Trophoblast cell (in vitro differentiated cells and primary cell): Measurements from ENCODE around the gene DOC2A.
A peak's percentile ranks its signal among the peaks of the same experiment; 100 is the strongest.

Source experiments
- DNase-seq, 2 donors: peaks; one replicate each; pipeline ENCODE4 v3.0.0-alpha.2; 2016
- H2AFZ ChIP-seq: 2 replicates; pipeline ENCODE4 v1.6.1; 2013; ENCODE audit warnings: low read length, moderate library complexity, mild to moderate bottlenecking; ENCODE audit not compliant: insufficient read depth, poor library complexity
- H2AK5ac ChIP-seq: 2 replicates; pipeline ENCODE4 v1.6.1; 2013; ENCODE audit warnings: mild to moderate bottlenecking, low read length
- H2BK120ac ChIP-seq: 2 replicates; pipeline ENCODE4 v1.6.1; 2013; ENCODE audit warnings: low read length, mild to moderate bottlenecking, moderate library complexity; ENCODE audit not compliant: insufficient read depth, poor library complexity
- H2BK12ac ChIP-seq: 2 replicates; pipeline ENCODE4 v1.6.1; 2013; ENCODE audit warnings: mild to moderate bottlenecking, low read length, moderate library complexity
- H2BK5ac ChIP-seq: 2 replicates; pipeline ENCODE4 v1.6.1; 2013; ENCODE audit warnings: low read length, low read depth, moderate library complexity, mild to moderate bottlenecking; ENCODE audit not compliant: poor library complexity
- H3K14ac ChIP-seq: 2 replicates; pipeline ENCODE4 v1.6.1; 2013; ENCODE audit warnings: mild to moderate bottlenecking, low read length
- H3K18ac ChIP-seq: 2 replicates; pipeline ENCODE4 v1.6.1; 2013; ENCODE audit warnings: mild to moderate bottlenecking, low read length
- H3K23ac ChIP-seq: 2 replicates; pipeline ENCODE4 v1.6.1; 2013; ENCODE audit warnings: low read length
- H3K27ac ChIP-seq: 2 replicates; pipeline ENCODE4 v1.5.1; 2013; ENCODE audit warnings: low read depth, mild to moderate bottlenecking, inconsistent platforms, low read length, moderate library complexity
- H3K27me3 ChIP-seq: 2 replicates; pipeline ENCODE4 v1.6.1; 2013; ENCODE audit warnings: inconsistent platforms, mild to moderate bottlenecking, low read length, moderate library complexity; ENCODE audit not compliant: insufficient read depth
- H3K36me3 ChIP-seq, 2 experiments: 1 replicate in 1 of 2; 2 replicates in 1 of 2; pipeline ENCODE4 v1.6.1; 2013; ENCODE audit warnings: low read length in 2 of 2, mild to moderate bottlenecking in 2 of 2, moderate library complexity in 1 of 2; ENCODE audit not compliant: insufficient read depth in 2 of 2, control insufficient read depth in 1 of 2
- H3K4ac ChIP-seq: 2 replicates; pipeline ENCODE4 v1.6.1; 2013; ENCODE audit warnings: low read depth, mild to moderate bottlenecking, low read length, moderate library complexity
- H3K4me1 ChIP-seq, 2 experiments: 1 replicate in 1 of 2; 2 replicates in 1 of 2; pipeline ENCODE4 v1.6.1; 2013; ENCODE audit warnings: low read length in 2 of 2, mild to moderate bottlenecking in 2 of 2, moderate library complexity in 1 of 2; ENCODE audit not compliant: insufficient read depth in 2 of 2, control insufficient read depth in 1 of 2
- H3K4me2 ChIP-seq: 2 replicates; pipeline ENCODE4 v1.6.1; 2013; ENCODE audit warnings: inconsistent platforms, mild to moderate bottlenecking, low read length, moderate library complexity
- H3K4me3 ChIP-seq: 2 replicates; pipeline ENCODE4 v1.5.1; 2013; ENCODE audit warnings: mild to moderate bottlenecking, low read depth, low read length, inconsistent platforms
- H3K79me1 ChIP-seq: one replicate; pipeline ENCODE4 v1.6.1; 2013; ENCODE audit warnings: low read length
- H3K79me2 ChIP-seq: 2 replicates; pipeline ENCODE4 v1.6.1; 2013; ENCODE audit warnings: low read length, mild to moderate bottlenecking; ENCODE audit not compliant: control insufficient read depth, insufficient read depth, poor library complexity
- H3K9ac ChIP-seq: 2 replicates; pipeline ENCODE4 v1.6.1; 2013; ENCODE audit warnings: mild to moderate bottlenecking, low read length
- H3K9me3 ChIP-seq: 2 replicates; pipeline ENCODE4 v1.6.1; 2013; ENCODE audit warnings: low read depth, mild to moderate bottlenecking, control low read depth, inconsistent platforms, low read length; ENCODE audit not compliant: insufficient read depth
- H4K12ac ChIP-seq: 2 replicates; pipeline ENCODE4 v1.6.1; 2013; ENCODE audit warnings: low read depth, mild to moderate bottlenecking, low read length, moderate library complexity
- H4K8ac ChIP-seq: 2 replicates; pipeline ENCODE4 v1.6.1; 2013; ENCODE audit warnings: low read depth, mild to moderate bottlenecking, low read length, moderate library complexity
- H4K91ac ChIP-seq: one replicate; pipeline ENCODE4 v1.6.1; 2013; ENCODE audit warnings: low read depth, mild to moderate bottlenecking, low read length, moderate library complexity
- WGBS: extraction: QIAGEN DNeasy Blood & Tissue Kit; methylation state at CpG from one replicate; pipeline ENCODE4 v1.1.7; 2013; ENCODE audit warnings: missing lambda C conversion rate; ENCODE audit not compliant: insufficient read length, insufficient coverage; ENCODE audit errors: extremely low coverage; 5-methylcytosine and 5-hydroxymethylcytosine counted together

The DOC2A gene

GRCh38 chr16:30006659-30007377 lies 4.0 kb downstream of the DOC2A start:
- H3K23ac ChIP-seq = no peak overlapping the region
- H3K14ac ChIP-seq = no peak overlapping the region
- H3K36me3 ChIP-seq = peaks cover 28 to 31% of the 10 kb centered on the region in 2 experiments
- no peak overlapping the region for H2AK5ac ChIP-seq
- no peak overlapping the region for H3K4ac ChIP-seq
- H3K27me3 ChIP-seq = peaks cover 19% of the 10 kb centered on the region
- no peak overlapping the region for H4K8ac ChIP-seq
- H3K9ac ChIP-seq = no peak overlapping the region
- H3K18ac ChIP-seq = no peak overlapping the region
- H2BK12ac ChIP-seq = no peak overlapping the region
- H2AFZ ChIP-seq = no peak overlapping the region
- H3K4me3 ChIP-seq = no peak overlapping the region
- H3K9me3 ChIP-seq = peaks cover 2% of the 10 kb centered on the region
- peaks cover 2% of the 10 kb centered on the region in 2 experiments for H3K4me1 ChIP-seq
- no CpG with 5 or more reads among the region's 34 CpGs for WGBS
- H2BK120ac ChIP-seq = no peak overlapping the region
- no peak for DNase-seq
- H4K91ac ChIP-seq = no peak overlapping the region
- no peaks in the 10 kb centered on the region for H3K79me2 ChIP-seq
- no peaks in the 10 kb centered on the region for H3K79me1 ChIP-seq
- H3K27ac ChIP-seq = no peak overlapping the region
- H3K4me2 ChIP-seq = no peak overlapping the region
- H4K12ac ChIP-seq = no peak overlapping the region
- no peak overlapping the region for H2BK5ac ChIP-seq

DNA sequence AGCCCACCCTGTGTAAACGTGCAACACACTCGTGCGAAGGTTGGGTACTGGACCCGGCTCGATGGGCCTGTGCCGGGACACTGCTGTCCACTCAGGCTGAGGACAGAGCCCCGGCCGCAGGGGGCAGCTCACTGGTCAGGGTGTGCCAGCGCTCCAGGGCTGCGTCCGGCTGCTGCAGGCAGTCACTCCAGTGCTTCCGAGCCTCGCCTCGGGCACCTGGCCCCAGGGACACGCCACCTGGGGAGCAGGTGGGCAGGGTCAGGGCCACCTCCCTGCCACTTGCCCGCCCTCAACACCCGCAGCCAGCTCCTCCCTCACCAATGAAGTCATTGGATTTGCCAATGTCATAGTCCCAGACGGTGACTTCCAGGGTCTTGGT lies 4.7 kb downstream of the DOC2A start:
- Histone ChIP-seq H3K23ac (no peak overlapping the region), H3K4me1 (peaks cover 1 to 2% of the 10 kb centered on the region in 2 experiments), H2AFZ (no peak overlapping the region), H2AK5ac (no peak overlapping the region), H3K14ac (no peak overlapping the region), H3K4ac (no peak overlapping the region), H3K79me2 (no peaks in the 10 kb centered on the region), H4K91ac (no peak overlapping the region), H3K9ac (no peak overlapping the region), H3K4me3 (no peak overlapping the region), H3K18ac (no peak overlapping the region), H2BK12ac (no peak overlapping the region), H4K12ac (no peak overlapping the region), H2BK120ac (no peak overlapping the region), H3K27me3 (peaks cover 12% of the 10 kb centered on the region), H4K8ac (no peak overlapping the region), H3K79me1 (no peaks in the 10 kb centered on the region), H3K9me3 (peaks cover 1% of the 10 kb centered on the region), H3K36me3 (peaks cover 32 to 38% of the 10 kb centered on the region in 2 experiments), H2BK5ac (no peak overlapping the region), H3K27ac (no peak overlapping the region), H3K4me2 (no peak overlapping the region)
- WGBS = no CpG with 5 or more reads among the region's 18 CpGs
- DNase-seq = no peak

DNA sequence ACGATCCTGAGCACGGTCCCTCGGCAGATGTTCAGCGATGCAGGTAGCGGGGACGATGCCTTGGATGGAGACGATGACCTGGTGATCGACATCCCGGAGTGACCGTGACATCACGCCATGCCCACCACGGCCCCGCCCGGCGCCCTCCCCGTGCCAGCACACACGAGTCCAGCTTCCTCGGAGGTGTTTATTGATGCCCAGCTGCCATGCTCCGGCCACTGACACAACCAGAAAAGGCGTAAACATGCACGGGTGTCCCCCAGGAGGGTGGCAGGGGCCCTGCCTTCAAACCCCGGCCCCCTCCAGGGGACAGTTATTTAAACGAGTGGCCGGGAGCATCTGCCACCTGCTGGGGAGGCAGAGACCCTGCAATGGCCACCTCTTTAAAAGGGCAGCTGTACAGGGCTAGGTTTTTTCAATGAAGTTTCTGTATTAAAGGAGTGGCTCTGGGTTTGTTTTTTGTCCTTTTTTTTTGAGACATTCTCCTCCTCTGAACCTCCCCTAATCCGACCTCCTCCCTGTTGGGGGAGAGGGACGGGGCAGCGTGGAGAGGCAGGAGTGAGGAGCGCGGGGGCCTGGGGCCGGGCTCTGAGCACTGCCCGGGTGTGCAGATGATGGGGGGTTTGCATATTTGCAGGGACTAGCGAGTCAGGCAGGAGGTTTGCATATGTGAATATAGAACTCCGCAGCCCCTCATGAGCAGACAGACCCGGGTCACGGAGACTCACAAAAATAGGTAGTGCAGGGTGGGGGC lies 5.3 kb downstream of the DOC2A start:
- Histone ChIP-seq H2AFZ (no peak overlapping the region), H4K8ac (no peak overlapping the region), H3K4ac (no peak overlapping the region), H3K4me1 (no peaks in the 10 kb centered on the region), H4K91ac (no peak overlapping the region), H2BK12ac (no peak overlapping the region), H3K23ac (no peak overlapping the region), H3K14ac (no peak overlapping the region), H3K4me2 (no peak overlapping the region), H3K79me2 (no peaks in the 10 kb centered on the region), H3K27ac (no peak overlapping the region), H2BK120ac (no peak overlapping the region), H3K79me1 (no peaks in the 10 kb centered on the region), H3K36me3 (peaks cover 35 to 41% of the 10 kb centered on the region in 2 experiments), H2AK5ac (no peak overlapping the region), H4K12ac (no peak overlapping the region), H3K18ac (no peak overlapping the region), H3K9me3 (peaks cover 1% of the 10 kb centered on the region), H3K27me3 (peaks cover 7% of the 10 kb centered on the region), H3K4me3 (no peak overlapping the region), H2BK5ac (no peak overlapping the region), H3K9ac (no peak overlapping the region)
- no CpG with 5 or more reads among the region's 35 CpGs for WGBS
- DNase-seq = peak; percentile 39 to 64

DNA sequence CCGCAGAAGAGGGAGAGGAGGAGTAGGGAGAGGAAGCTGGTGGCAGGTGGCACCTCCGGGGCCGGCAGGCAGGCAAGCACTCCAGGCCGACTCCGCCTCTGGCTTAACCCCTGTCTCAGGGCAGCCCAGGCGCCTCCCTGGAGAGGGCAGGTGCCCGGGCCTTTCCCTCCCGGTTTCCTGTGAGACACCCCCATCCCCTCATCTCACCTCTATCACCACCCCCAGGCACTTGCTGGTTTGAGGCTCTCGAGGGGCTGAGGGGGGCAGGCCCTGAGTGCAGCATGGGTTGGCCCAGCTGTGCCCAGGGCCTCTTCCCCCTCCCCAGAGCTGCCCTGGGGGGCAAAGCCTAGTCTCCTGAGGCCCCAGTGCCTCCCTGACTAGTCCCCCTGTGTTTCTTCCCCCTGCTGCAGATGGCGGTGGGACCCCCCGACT lies 6.0 kb downstream of the DOC2A start:
- no peak overlapping the region for H4K91ac ChIP-seq
- no peak overlapping the region for H3K23ac ChIP-seq
- no peaks in the 10 kb centered on the region for H3K9me3 ChIP-seq
- no peak overlapping the region for H3K18ac ChIP-seq
- no peak overlapping the region for H3K4ac ChIP-seq
- no peak overlapping the region for H3K9ac ChIP-seq
- DNase-seq = no peak
- no peak overlapping the region for H4K12ac ChIP-seq
- no peak overlapping the region for H2BK12ac ChIP-seq
- no peak overlapping the region for H4K8ac ChIP-seq
- H3K79me2 ChIP-seq = no peaks in the 10 kb centered on the region
- peaks cover 41 to 46% of the 10 kb centered on the region in 2 experiments for H3K36me3 ChIP-seq
- no peaks in the 10 kb centered on the region for H3K4me1 ChIP-seq
- H2BK5ac ChIP-seq = no peak overlapping the region
- no peak overlapping the region for H3K4me2 ChIP-seq
- no CpG with 5 or more reads among the region's 11 CpGs for WGBS
- H3K4me3 ChIP-seq = no peak overlapping the region
- no peaks in the 10 kb centered on the region for H3K79me1 ChIP-seq
- peaks cover under 1% of the 10 kb centered on the region for H3K27me3 ChIP-seq
- no peak overlapping the region for H3K27ac ChIP-seq
- no peak overlapping the region for H3K14ac ChIP-seq
- H2AFZ ChIP-seq = no peak overlapping the region
- no peak overlapping the region for H2BK120ac ChIP-seq
- H2AK5ac ChIP-seq = no peak overlapping the region
